ENCODE measurements around the gene MAST4.
"Not testable (repeated sequence)": the region's sequence is repeated elsewhere in the genome, so short reads cannot be mapped to it uniquely, and the experiment has no call there.

MAST4 gene

DNA sequence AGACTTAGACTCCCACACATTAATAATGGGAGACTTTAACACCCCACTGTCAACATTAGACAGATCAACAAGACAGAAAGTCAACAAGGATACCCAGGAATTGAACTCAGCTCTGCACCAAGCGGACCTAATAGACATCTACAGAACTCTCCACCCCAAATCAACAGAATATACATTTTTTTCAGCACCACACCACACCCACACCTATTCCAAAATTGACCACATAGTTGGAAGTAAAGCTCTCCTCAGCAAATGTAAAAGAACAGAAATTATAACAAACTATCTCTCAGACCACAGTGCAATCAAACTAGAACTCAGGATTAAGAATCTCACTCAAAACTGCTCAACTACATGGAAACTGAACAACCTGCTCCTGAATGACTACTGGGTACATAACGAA, 156.5 kb downstream of the MAST4 start:
- DNase-seq = not testable (repeated sequence)

DNA sequence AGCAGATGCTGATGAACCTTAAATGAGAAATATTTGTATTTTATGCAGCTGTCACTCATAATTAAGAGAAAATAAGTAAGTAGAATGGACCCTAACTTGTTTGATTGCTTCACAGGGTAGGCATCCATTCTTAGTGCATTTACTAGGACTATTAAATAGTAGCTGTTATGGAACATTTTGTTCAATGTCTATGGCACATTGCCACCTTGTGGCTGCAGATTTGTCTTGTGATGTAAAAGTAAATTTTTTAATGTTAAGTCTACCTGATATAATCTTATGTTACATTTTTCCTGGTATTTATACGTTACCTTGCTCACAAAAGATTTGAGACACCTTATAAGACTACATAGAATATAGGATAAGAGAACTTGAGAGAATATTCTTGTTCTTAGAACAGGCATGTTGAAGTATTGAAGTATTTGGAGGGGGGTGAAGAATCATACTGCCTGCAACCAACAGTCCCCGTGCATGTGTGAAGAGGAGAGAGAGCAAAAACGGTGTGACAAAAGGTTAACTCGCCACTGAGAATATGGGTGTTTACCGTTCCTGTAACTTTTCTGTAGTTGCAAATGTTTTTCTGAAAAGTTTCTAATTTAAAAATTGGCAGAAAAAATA, 161.1 kb downstream of the MAST4 start:
- DNase-seq = peak; percentile 2

DNA sequence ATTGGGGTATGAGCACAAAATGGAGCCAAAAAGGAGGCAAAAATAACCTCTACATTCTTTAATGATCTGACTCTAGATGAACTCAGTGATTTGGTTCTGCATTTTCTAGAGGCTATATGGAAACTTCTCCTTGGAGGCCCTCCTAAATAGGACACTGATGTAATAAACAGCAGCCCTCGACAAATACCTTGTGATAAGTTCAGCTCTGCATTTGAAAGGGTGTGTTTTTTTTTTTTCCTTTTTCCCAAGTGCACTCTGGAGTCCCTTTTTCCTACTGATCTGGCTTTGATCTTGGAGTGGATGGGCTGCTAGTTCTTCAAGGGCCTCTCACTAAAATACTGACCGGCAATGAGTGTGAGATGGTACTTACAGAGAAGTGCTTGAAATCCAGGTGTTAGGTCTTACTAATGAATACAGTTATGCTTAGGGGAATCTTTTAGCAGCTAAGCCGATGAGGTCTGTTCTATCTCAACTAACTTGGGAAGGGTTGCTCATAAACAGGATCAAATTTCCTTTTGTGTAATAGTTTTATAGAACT, 161.7 kb downstream of the MAST4 start:
- DNase-seq = no peak

DNA sequence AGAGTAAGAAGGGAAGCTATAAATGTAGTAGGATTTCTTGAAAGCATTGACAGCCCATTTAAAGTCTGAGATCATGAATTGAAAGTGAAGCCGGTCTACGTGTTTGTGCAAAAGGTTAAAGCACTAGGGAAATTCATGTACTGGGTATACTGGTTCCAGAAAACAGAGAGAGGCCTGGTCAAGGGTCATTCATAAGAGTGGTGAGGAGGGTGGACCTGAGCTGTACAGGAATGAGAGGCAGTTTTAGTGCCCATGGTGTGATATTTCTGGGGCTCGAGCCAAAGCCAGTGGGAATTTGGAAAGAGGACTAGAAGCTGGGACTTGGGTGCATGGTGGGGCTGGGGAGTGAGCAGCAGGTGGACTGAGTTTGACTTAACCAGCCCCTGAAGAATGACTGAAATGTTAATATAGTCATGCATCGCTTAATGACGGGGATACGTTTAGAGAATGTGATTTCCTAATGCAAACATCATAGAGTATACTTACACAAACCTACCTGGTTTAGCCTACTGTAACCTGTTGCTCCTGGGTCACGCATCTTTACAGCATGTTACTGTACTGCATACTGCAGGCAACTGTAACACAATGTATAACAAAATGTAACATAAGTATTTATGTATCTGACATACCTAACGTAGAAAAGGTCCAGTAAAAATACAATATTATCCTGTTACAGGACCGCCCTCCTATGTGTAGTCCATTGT, 173.0 kb downstream of the MAST4 start:
- no peak for DNase-seq

DNA sequence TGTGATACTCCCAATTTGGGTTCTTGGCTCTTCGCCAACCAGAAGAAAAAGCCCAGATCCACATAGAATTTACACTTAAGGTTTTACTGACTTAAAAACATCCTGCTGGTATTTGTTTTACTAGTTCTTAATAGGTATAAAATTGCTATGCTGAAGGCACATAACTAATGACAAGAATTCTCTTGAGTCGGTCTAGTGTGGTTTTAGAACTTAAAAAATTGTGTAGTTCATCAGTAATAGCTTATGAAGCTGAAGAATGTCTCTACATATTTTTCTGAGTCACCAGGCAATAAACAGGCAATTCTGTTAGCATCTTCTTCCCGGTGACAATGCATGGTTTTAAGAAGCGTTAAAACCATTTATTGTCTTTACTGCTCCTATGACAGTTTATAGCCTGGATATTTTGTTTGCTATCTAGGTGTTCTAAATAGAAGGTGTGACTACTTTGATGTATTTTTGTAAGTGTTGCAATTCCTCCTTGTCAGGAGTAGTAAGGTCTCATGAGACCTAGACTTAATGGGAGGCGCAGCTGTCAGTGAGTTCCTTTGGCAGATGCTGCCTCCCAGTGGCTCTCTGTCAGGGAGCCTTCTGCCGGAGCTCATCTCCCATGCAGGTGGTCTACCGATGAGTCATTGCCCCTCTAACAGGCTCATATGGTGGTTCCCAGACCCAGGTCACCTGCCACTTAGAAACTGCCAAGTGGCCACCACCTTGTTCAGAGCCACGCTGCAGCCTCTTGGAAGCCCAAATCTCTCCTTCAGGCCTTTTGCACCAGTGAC, 173.8 kb downstream of the MAST4 start:
- no peak for DNase-seq

DNA sequence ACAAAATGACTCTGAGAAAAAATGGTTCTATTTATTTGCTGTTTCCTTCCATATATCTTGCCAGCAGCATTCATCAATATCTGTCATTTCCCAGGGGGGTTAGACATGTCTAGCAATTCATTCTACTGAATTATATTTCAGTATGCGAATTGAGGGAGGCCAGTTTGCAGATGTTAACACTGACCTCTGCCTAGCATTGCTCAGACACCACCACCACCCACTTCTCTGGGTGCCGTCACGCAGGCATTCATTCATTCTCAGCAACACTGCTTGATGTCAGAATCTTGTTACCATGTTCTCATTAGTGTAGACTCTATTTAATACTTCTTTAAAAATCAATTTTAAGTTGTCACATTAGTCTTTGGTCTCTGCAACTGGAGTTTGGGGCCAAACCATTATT, 181.7 kb downstream of the MAST4 start:
- DNase-seq = no peak

- DNase-seq = no peak
These were observed 183.3 kb downstream of the MAST4 start for GRCh38 chr5:66779528-66779927.

DNA sequence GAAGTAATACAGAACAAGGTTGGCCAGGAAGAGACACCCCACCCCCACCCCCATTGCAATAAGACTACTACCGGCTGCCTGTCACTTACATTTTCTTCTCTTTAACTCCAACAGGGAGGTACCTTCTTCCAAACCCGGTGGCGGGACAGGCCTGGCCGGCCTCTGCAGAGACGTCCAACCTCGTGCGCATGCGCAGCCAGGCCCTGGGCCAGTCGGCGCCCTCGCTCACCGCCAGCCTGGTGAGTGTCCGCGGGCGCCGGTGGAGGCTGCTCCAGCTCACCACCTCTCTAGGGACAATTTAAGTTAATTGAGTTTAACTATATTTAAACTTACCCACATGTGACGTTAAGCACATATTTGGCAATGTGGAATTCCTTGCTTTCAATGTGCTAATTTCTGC, 192.4 kb downstream of the MAST4 start:
- no peak for DNase-seq

- DNase-seq = no peak
These were observed 193.2 kb downstream of the MAST4 start for GRCh38 chr5:66789434-66789833.

GRCh38 chr5:66793049-66793448, 196.9 kb downstream of the MAST4 start:
- DNase-seq = no peak

DNA sequence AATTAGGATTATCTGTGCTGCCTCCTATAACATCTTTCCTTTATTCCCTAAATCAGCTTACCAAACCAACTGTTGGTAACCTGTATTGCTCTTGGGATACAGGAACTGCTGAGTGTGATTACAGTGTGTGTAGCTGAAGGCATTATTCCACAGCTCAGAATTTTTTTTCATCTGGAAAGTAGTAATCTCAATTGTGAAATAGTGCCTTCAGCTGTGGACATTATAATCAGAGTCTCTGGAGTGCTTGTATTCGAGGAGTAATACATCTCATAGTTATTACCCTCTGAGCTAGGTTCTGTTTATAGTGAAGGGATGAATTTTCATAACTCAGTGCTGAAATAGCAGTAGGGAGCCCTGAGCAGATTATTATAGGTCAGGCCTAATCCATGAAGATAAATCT, 199.5 kb downstream of the MAST4 start:
- DNase-seq = no peak

DNA sequence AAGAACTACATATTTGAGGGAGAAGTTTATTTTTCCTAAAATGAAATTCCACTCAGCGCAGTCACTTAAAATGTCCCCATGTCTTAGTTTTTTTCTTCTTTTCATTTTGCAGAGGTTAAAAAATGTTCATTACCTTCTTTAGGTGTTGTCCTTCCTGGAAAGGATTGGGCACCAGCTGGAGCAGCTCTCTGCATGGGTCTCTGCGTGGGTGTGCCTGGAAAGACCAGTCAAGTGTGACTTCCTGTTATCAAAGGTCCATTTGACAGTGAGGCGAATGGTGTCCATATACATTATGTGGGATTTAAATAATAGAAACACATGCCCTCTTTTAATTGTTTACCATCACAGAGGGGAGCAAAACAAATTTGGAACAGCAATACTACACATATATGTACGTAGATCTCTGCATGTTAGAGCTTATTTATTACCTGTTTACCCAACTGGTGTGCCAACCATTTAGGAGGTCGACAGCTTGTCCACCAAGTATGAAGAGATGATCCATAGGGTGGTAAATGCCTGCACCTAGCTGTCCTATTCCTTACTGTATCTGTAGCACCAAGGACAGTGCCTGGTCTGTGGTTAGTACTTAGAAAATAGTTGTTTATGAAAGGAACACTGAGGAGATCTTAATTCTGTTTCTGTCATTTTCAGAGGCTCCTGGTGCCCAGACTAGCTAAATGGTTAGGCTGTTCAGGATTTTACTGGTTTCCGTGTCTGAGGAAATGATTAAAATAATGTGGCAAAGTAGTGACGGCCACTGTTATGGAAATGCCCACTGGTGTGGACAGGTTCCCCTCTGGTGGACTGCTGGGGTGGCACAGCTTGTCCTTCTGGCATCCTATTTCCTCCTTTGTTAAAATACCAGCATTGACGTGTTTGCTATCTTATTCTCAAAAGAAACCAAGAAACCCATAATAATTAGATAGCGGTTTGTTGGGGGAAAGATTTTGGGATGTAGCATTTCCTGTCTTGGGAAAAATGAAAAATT, 200.4 kb downstream of the MAST4 start:
- no peak for DNase-seq

DNA sequence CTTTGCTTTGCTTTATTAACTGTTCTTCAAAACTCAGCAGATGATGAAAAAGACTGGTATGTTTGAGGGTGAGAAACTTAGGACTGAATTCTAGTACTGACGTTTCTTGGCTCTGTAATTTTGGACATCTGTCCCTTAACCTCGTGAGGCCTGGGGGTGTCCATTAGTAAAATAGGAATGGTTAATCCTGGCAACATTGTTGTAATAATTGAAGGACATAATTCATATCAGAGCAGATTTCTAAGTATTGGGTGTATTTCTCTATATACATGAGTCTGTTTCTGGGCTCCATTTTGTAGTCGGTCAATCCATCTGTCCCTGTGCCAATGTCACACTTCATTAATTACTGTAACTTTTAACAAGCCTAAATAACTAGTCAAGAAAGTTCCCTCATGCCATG, 206.7 kb downstream of the MAST4 start:
- no peak for DNase-seq

DNA sequence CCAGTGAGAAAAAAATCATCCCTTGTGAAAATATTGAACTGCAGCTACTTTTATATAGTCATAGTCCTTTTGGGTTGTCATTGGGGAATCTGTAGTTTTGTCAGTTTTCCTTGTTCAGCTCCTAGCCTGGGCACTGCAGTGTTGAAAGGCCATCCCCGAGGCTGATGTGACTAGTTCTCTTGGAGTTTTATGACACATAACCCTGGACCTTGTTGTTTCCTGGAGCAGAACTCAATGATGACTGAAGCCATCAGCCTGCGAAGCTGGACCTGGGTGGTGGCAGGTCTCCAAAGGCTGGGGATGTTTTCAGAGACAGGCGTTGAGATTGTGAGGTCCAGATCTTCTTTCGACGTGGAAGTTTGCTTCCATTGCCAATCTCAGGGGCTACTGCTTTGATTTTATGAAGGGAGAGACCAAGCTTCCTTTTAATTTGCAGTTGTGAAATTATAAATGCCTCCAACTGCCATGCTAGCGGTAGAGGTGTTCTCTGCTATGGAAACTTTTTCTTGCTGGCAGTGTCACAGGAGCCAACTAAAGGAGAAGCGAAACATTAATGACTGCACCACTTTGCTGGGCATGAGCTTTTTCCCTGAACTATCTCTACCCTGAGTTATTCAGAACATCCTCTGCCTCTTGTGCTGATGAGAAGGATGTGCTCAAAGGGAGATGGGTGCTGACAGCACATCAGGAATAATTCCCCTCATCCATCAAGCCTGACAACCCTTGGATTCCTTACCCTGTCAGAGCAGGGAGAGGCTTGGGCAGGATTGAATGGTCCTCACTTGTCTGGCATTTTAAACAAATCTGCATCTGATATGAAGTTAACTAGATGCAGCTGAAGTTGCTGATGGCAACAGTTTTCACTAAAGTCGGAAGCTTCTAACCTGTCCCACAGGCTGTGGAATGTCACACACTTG, 209.6 kb downstream of the MAST4 start:
- DNase-seq = no peak

DNA sequence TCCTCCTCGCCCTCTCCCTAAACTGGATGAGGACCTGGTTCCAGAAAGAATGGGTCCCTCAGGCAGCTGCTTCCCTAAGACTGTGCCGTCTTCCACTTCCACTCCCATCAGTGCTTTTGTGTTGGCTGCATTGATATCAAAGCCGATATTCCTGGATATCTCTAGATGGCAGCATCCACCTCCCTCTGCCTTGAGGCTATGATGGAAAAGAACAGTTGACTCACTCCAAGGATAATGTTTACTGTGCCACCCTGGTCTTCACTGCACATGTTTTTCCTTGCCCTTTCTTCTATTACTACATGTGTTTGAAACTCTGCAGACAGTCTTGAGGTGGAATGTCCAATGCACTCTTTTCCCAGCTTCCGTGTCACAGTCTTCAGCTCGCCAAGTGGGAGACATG, 211.6 kb downstream of the MAST4 start:
- DNase-seq = no peak

- DNase-seq = no peak
These were observed 212.5 kb downstream of the MAST4 start for GRCh38 chr5:66808663-66809062.

DNA sequence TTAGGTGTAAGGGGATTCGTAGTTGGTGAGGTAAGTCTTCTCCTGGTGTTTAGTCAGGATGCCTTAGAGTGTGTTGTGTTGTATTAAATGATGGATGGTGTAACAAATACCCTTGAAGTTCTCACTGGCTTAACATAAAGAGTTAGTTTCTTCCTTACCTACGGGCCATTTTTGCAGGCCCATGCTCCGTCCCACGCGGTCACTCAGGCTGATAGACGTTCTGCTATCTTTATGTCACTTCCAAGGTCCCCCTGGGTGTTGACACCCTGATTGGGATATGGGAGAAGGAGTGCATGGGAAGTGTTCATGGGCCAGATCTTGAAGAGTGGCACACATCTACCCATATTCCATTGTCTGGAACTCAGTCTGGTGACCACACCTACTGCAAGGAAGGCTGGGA, 214.0 kb downstream of the MAST4 start:
- no peak for DNase-seq

GRCh38 chr5:66810848-66811261, 214.7 kb downstream of the MAST4 start:
- no peak for DNase-seq

DNA sequence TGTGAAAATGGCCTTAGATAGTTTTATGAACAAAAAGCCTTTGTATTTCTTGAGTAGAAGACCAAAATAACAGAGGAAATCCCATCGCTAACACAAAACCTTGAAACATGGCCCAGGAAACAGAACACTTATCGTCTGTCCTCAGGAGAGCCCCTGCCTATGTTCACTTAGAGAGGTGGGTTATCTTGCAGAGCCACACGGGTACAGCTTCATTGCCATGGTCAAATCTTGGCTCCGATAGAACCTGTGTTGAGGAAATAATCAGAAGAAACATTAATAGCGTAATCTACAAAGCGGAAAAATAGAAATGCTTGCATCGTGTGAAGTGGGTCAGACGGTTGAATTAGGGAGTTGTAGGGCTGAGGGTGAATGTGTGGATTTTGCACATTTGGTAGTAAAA, 216.1 kb downstream of the MAST4 start:
- no peak for DNase-seq

- no peak for DNase-seq
These were observed 217.1 kb downstream of the MAST4 start for GRCh38 chr5:66813306-66813705.

All from stimulated activated CD4-positive, alpha-beta T cell treated with anti-CD3 and anti-CD28 coated beads, Interleukin-12 subunit alpha, Interleukin-12 subunit beta, amount 100 ng/mL, for 4 hours (primary cell).